ENCODE data around the gene PTGR1. TPM values are rescaled to one million over a fixed set of nuclear protein-coding genes. Genes with fewer than 3 reads are reported as not detected.

PTGR1 gene
- 10 to 100 TPM; 20.9 TPM for total RNA-seq
- 26.6 TPM for polyA plus RNA-seq (ENCODE audit: insufficient read depth, low read depth, low replicate concordance)
- long read RNA-seq, donor 1, transcript PTGR1-201 (10 exons, 1,223 nt): major isoform, 9 of 37 reads
- long read RNA-seq, donor 1, partial matches to known transcripts: 22 of 37 reads
- long read RNA-seq, donor 1, other reads (novel, unspliced or antisense): 0 of 37 reads
- long read RNA-seq, donor 2, partial matches to known transcripts: 0 of 10 reads
- long read RNA-seq, donor 2, other reads (novel, unspliced or antisense): 0 of 10 reads

GRCh38 chr9:111599092-111599954, at the start of gene PTGR1:
Gene PTGR1, minus strand, starts transcription at chr9:111599647. Its CDS starts 2,225 bp downstream, at chr9:111597422.
- intact Hi-C loops (cut with DNase I; ENCODE audit: low total_unique reads): no loop called here
- no peak for TF ChIP-seq CTCF (IDR thresholded peaks at IDR 0.05)
- TF ChIP-seq POLR2A (IDR thresholded peaks at IDR 0.05): no peak
- peak; percentile 93 for DNase-seq
- no peaks in the 10 kb centered on the region for H3K36me3 ChIP-seq (ENCODE audit: low read depth, missing control alignments)
- no peaks in the 10 kb centered on the region for H3K27me3 ChIP-seq
- H3K27ac ChIP-seq: peak within 1 kb of the TSS; percentile 66 to 88
- H3K4me1 ChIP-seq: peaks cover 9% of the 10 kb centered on the region
- H3K9me3 ChIP-seq: no peaks in the 10 kb centered on the region
- H3K4me3 ChIP-seq: peak within 1 kb of the TSS; percentile 85 to 86
- WGBS, 2 donors: 1% methylated on average over 62 to 64 of the region's 64 CpGs

- Histone ChIP-seq H3K27ac (no peak overlapping the region), H3K27me3 (no peaks in the 10 kb centered on the region), H3K4me1 (peaks cover 5% of the 10 kb centered on the region), H3K36me3 (ENCODE audit: low read depth, missing control alignments) (no peaks in the 10 kb centered on the region), H3K9me3 (no peaks in the 10 kb centered on the region), H3K4me3 (no peak overlapping the region)
- DNase-seq: no peak
- 86 to 94% methylated on average over 4 of the region's 4 CpGs for WGBS, 2 donors
- intact Hi-C loops (cut with DNase I; ENCODE audit: low total_unique reads): no loop called here
- TF ChIP-seq POLR2A (IDR thresholded peaks at IDR 0.05): no peak
- TF ChIP-seq CTCF (IDR thresholded peaks at IDR 0.05): no peak
Observed at GRCh38 chr9:111649016-111649415, 49.6 kb upstream of the PTGR1 start.

GRCh38 chr9:111648066-111648465, 48.6 kb upstream of the PTGR1 start:
- intact Hi-C loops (cut with DNase I; ENCODE audit: low total_unique reads): no loop called here

GRCh38 chr9:111646417-111646816, 47.0 kb upstream of the PTGR1 start:
- Histone ChIP-seq H3K36me3 (ENCODE audit: low read depth, missing control alignments) (no peaks in the 10 kb centered on the region), H3K27me3 (no peaks in the 10 kb centered on the region), H3K9me3 (no peaks in the 10 kb centered on the region), H3K27ac (no peak overlapping the region), H3K4me3 (no peak overlapping the region), H3K4me1 (peaks cover 5% of the 10 kb centered on the region)
- intact Hi-C loops (cut with DNase I; ENCODE audit: low total_unique reads): no loop called here
- no peak for TF ChIP-seq POLR2A (IDR thresholded peaks at IDR 0.05)
- TF ChIP-seq CTCF (IDR thresholded peaks at IDR 0.05): no peak
- DNase-seq: no peak
- 72 to 77% methylated on average over 2 of the region's 2 CpGs for WGBS, 2 donors

More at GRCh38 chr9:111648066-111648465, 48.6 kb upstream of the PTGR1 start:
- Histone ChIP-seq H3K27ac (no peak overlapping the region), H3K27me3 (no peaks in the 10 kb centered on the region), H3K36me3 (ENCODE audit: low read depth, missing control alignments) (no peaks in the 10 kb centered on the region), H3K9me3 (no peaks in the 10 kb centered on the region), H3K4me3 (no peak overlapping the region), H3K4me1 (peaks cover 5% of the 10 kb centered on the region)
- DNase-seq: no peak
- TF ChIP-seq CTCF (IDR thresholded peaks at IDR 0.05) (no peak), POLR2A (IDR thresholded peaks at IDR 0.05) (no peak)
- 82 to 95% methylated on average over 4 of the region's 4 CpGs for WGBS, 2 donors
